Measurements from ENCODE around the gene CCP110. TPM values are rescaled to one million over a fixed set of nuclear protein-coding genes. Genes with fewer than 3 reads are reported as not detected.
A peak's percentile ranks its signal among the peaks of the same experiment; 100 is the strongest.

The CCP110 gene
- total and polyA plus RNA-seq, 2 experiments from 2014 or later, result 10.7 to 20.9 TPM

DNA sequence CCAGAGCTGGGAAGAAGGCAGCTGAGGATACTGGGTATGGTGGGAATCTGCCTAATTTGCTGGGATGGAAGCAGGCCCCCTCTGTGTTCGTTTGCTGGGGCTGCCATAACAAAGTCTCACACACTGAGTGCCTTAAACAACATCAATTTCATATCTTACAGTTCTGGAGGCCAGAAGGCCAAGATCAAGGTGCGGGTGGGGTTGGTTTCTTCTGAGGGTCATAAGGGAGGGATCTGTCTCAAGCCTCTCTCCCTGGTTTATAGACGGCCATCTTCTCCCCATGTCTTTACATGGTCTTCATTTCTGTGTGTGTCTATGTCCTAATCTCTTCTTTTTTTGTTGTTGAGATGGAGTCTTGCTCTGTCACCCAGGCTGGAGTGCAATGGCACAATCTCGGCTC is 37.7 kb upstream of the CCP110 start (continued):
- TF ChIP-seq EZH2phosphoT487 (IDR thresholded peaks at IDR 0.05; ENCODE audit: unreplicated experiment) (no peak), POLR2AphosphoS5 (IDR thresholded peaks at IDR 0.05; ENCODE audit: low read depth) (no peak), NANOG (IDR thresholded peaks at IDR 0.05; ENCODE audit: borderline replicate concordance) (no peak), ZNF331 (CRISPR knock-in tag; IDR thresholded peaks at IDR 0.05; ENCODE audit: low read depth) (no peak), STAT1 (IDR thresholded peaks at IDR 0.05; ENCODE audit: unreplicated experiment) (no peak), CREB1 (CRISPR knock-in tag; IDR thresholded peaks at IDR 0.05; ENCODE audit: low read depth) (no peak)
- TF ChIP-seq, protein P1, sequence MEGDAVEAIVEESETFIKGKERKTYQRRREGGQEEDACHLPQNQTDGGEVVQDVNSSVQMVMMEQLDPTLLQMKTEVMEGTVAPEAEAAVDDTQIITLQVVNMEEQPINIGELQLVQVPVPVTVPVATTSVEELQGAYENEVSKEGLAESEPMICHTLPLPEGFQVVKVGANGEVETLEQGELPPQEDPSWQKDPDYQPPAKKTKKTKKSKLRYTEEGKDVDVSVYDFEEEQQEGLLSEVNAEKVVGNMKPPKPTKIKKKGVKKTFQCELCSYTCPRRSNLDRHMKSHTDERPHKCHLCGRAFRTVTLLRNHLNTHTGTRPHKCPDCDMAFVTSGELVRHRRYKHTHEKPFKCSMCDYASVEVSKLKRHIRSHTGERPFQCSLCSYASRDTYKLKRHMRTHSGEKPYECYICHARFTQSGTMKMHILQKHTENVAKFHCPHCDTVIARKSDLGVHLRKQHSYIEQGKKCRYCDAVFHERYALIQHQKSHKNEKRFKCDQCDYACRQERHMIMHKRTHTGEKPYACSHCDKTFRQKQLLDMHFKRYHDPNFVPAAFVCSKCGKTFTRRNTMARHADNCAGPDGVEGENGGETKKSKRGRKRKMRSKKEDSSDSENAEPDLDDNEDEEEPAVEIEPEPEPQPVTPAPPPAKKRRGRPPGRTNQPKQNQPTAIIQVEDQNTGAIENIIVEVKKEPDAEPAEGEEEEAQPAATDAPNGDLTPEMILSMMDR (conservative IDR thresholded peaks at IDR 0.05; ENCODE audit: low read depth in 2 of 2), result no peak
- TF ChIP-seq, protein P2, sequence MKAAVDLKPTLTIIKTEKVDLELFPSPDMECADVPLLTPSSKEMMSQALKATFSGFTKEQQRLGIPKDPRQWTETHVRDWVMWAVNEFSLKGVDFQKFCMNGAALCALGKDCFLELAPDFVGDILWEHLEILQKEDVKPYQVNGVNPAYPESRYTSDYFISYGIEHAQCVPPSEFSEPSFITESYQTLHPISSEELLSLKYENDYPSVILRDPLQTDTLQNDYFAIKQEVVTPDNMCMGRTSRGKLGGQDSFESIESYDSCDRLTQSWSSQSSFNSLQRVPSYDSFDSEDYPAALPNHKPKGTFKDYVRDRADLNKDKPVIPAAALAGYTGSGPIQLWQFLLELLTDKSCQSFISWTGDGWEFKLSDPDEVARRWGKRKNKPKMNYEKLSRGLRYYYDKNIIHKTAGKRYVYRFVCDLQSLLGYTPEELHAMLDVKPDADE (IDR thresholded peaks at IDR 0.05), result no peak
- TF ChIP-seq, protein P3, sequence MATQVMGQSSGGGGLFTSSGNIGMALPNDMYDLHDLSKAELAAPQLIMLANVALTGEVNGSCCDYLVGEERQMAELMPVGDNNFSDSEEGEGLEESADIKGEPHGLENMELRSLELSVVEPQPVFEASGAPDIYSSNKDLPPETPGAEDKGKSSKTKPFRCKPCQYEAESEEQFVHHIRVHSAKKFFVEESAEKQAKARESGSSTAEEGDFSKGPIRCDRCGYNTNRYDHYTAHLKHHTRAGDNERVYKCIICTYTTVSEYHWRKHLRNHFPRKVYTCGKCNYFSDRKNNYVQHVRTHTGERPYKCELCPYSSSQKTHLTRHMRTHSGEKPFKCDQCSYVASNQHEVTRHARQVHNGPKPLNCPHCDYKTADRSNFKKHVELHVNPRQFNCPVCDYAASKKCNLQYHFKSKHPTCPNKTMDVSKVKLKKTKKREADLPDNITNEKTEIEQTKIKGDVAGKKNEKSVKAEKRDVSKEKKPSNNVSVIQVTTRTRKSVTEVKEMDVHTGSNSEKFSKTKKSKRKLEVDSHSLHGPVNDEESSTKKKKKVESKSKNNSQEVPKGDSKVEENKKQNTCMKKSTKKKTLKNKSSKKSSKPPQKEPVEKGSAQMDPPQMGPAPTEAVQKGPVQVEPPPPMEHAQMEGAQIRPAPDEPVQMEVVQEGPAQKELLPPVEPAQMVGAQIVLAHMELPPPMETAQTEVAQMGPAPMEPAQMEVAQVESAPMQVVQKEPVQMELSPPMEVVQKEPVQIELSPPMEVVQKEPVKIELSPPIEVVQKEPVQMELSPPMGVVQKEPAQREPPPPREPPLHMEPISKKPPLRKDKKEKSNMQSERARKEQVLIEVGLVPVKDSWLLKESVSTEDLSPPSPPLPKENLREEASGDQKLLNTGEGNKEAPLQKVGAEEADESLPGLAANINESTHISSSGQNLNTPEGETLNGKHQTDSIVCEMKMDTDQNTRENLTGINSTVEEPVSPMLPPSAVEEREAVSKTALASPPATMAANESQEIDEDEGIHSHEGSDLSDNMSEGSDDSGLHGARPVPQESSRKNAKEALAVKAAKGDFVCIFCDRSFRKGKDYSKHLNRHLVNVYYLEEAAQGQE (IDR thresholded peaks at IDR 0.05; ENCODE audit: unreplicated experiment), result no peak

DNA sequence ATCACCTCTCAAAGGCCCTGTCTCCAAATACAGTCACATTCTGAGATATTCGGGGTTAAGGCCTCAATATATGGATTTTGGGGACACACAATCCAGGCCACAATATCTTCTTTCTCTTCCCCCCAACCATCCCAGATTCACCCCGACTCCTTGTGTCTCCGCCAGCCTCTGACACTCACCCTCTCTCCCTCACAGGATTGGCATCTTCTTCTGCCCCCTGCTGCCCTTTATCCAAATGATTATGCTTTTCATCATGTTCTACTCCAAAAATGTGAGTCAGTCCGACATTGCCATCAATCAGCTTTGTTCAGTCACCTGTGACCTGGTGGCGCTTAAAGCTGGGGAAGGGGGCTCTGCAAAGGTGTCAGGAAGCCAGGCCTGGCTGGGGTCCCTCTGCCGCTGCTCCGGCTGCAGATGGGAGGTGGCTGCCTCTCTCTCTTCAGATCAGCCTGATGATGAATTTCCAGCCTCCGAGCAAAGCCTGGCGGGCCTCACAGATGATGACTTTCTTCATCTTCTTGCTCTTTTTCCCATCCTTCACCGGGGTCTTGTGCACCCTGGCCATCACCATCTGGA is 36.9 kb upstream of the CCP110 start:
- Histone ChIP-seq H3K79me2 (replicated peaks; ENCODE audit: insufficient read depth) (no peaks in the 10 kb centered on the region), H3K4me3 (no peak overlapping the region), H4K20me1 (replicated peaks; ENCODE audit: insufficient read depth) (no peaks in the 10 kb centered on the region), H3K27me3 (ENCODE audit: insufficient read depth) (no peaks in the 10 kb centered on the region), H3K9me2 (ENCODE audit: insufficient read depth) (no peaks in the 10 kb centered on the region), H3K4me2 (no peak overlapping the region), H3K4me1 (ENCODE audit: insufficient read depth) (peaks cover 14% of the 10 kb centered on the region), H3K27ac (ENCODE audit: low read depth) (no peak overlapping the region), H2AFZ (no peak overlapping the region), H3K36me3 (ENCODE audit: insufficient read depth) (no peaks in the 10 kb centered on the region), H3F3A (replicated peaks; ENCODE audit: low read depth) (peaks cover 7% of the 10 kb centered on the region; the same call in 1 of the 2 replicates)
- Mint-ChIP-seq H3K4me1 (peaks cover 20% of the 10 kb centered on the region), H3K27ac (no peak overlapping the region), H3K36me3 (ENCODE audit: low read depth) (peaks cover 7% of the 10 kb centered on the region; the same call in 1 of the 3 replicates), H3K27me3 (ENCODE audit: insufficient read depth, low read depth, poor library complexity) (peaks cover 5% of the 10 kb centered on the region), H3K4me3 (no peak overlapping the region), H3K9me3 (no peaks in the 10 kb centered on the region)
- no peak for TF ChIP-seq NANOG (IDR thresholded peaks at IDR 0.05; ENCODE audit: borderline replicate concordance)
- TF ChIP-seq, protein P1 (conservative IDR thresholded peaks at IDR 0.05; ENCODE audit: low read depth in 2 of 2), result 0 out of 4 replicates have a peak, but pooled peaks of 1 of the 2 experiments have one; percentile 22
- no peak for TF ChIP-seq JUNB (IDR thresholded peaks at IDR 0.05; ENCODE audit: unreplicated experiment)
- no peak for TF ChIP-seq ZNF114 (CRISPR knock-in tag; IDR thresholded peaks at IDR 0.05)
- ATAC-seq (no peak), DNase-seq (ENCODE audit: low spot score) (no peak)

Measured in GM23338 (cell line).